K562 (cell line): ENCODE results near the gene REEP2. TPM values are rescaled to one million over a fixed set of nuclear protein-coding genes. Genes with fewer than 3 reads are reported as not detected.

Experiments
- ASH1L ChIP-seq: fragments of 450-650 bp; IDR thresholded peaks from 2 replicates; pipeline ENCODE4 v1.6.1; 2018; ENCODE audit warnings: borderline replicate concordance, mild to moderate bottlenecking, low read depth; ENCODE audit not compliant: partially characterized antibody
- ATF2 ChIP-seq: sonication (generic); formaldehyde crosslinking; IDR thresholded peaks from 2 replicates; pipeline ENCODE4 v1.8.1; 2022; ENCODE audit warnings: missing genetic modification reagents
- ATF7 ChIP-seq: fragments of 450-650 bp; IDR thresholded peaks from 2 replicates; pipeline ENCODE4 v1.7.1; 2014; ENCODE audit warnings: mild to moderate bottlenecking, moderate library complexity
- BRD4 ChIP-seq: fragments of 200-600 bp; sonication (generic); IDR thresholded peaks from 2 replicates; pipeline ENCODE4 v1.6.1; 2017; ENCODE audit warnings: inconsistent platforms
- COPS2 ChIP-seq: fragments of 450-650 bp; conservative IDR thresholded peaks from 2 replicates; pipeline ENCODE4 v1.6.1; 2016; ENCODE audit warnings: mild to moderate bottlenecking, moderate library complexity
- FIP1L1 ChIP-seq: fragments of 200-400 bp; formaldehyde crosslinking; IDR thresholded peaks from 2 replicates; pipeline ENCODE4 v1.6.1; 2018; ENCODE audit warnings: mild to moderate bottlenecking, low read depth, low read length; ENCODE audit not compliant: poor library complexity, severe bottlenecking
- FOXA1 ChIP-seq: fragments of 450-650 bp; IDR thresholded peaks from 2 replicates; pipeline ENCODE4 v1.6.1; 2016; ENCODE audit warnings: mild to moderate bottlenecking, borderline replicate concordance
- HMGN3 ChIP-seq: IDR thresholded peaks from 2 replicates; pipeline ENCODE4 v1.6.1; 2011; ENCODE audit warnings: borderline replicate concordance, low read depth, mild to moderate bottlenecking, mixed read lengths, low read length; ENCODE audit not compliant: insufficient read length; ENCODE audit errors: extremely low read depth
- JUNB ChIP-seq: fragments of 450-650 bp; formaldehyde crosslinking; conservative IDR thresholded peaks from 2 replicates; pipeline ENCODE4 v1.4.0; 2020; ENCODE audit warnings: mild to moderate bottlenecking
- MAX ChIP-seq: sonication (generic); formaldehyde crosslinking; IDR thresholded peaks from 2 replicates; pipeline ENCODE4 v1.9.0; 2022; ENCODE audit warnings: mild to moderate bottlenecking, missing genetic modification reagents
- MCM5 ChIP-seq: fragments of 450-650 bp; IDR thresholded peaks from 2 replicates; pipeline ENCODE4 v1.6.1; 2016; ENCODE audit warnings: low read depth
- MLLT1 ChIP-seq, 2 experiments: fragments of 450-650 bp; IDR thresholded peaks; 2 replicates each; pipeline ENCODE4 v1.6.1; 2016
- NEUROD1 ChIP-seq: fragments of 150-350 bp; IDR thresholded peaks from 2 replicates; pipeline ENCODE4 v1.6.1; 2014; ENCODE audit warnings: borderline replicate concordance, low read length, low read depth; ENCODE audit not compliant: partially characterized antibody
- POLR2A ChIP-seq: fragments of 450-650 bp; conservative IDR thresholded peaks from 2 replicates; pipeline ENCODE4 v1.6.1; 2016
- POLR3A ChIP-seq: IDR thresholded peaks from 2 replicates; pipeline ENCODE4 v1.6.1; 2011; ENCODE audit warnings: borderline replicate concordance, mild to moderate bottlenecking, moderate library complexity; ENCODE audit not compliant: insufficient read length, insufficient read depth; ENCODE audit errors: extremely low read depth
- RBM15 ChIP-seq: fragments of 200-400 bp; formaldehyde crosslinking; IDR thresholded peaks from 2 replicates; pipeline ENCODE4 v1.6.1; 2018; ENCODE audit warnings: mild to moderate bottlenecking, low read length, moderate library complexity; ENCODE audit not compliant: insufficient read depth
- SAFB ChIP-seq: fragments of 200-400 bp; formaldehyde crosslinking; IDR thresholded peaks from 2 replicates; pipeline ENCODE4 v1.6.1; 2017; ENCODE audit warnings: low read depth, low read length, borderline replicate concordance
- SAP30 ChIP-seq: fragments of 200-600 bp; sonication (generic); IDR thresholded peaks from 2 replicates; pipeline ENCODE4 v1.6.1; 2012; ENCODE audit warnings: borderline replicate concordance, low read depth, mild to moderate bottlenecking, moderate library complexity, low read length, control low read depth, inconsistent platforms; ENCODE audit not compliant: insufficient read depth, poor library complexity, severe bottlenecking
- SMAD4 ChIP-seq: fragments of 250-450 bp; sonication (Bioruptor Pico); conservative IDR thresholded peaks from 2 replicates; pipeline ENCODE4 v1.8.0; 2021; ENCODE audit warnings: inconsistent platforms, mild to moderate bottlenecking, moderate library complexity
- SMARCC2 ChIP-seq: fragments of 450-650 bp; IDR thresholded peaks from 2 replicates; pipeline ENCODE4 v1.6.1; 2017; ENCODE audit warnings: antibody characterized with exemption, moderate library complexity, mild to moderate bottlenecking, low read depth
- SPI1 ChIP-seq: IDR thresholded peaks from 2 replicates; pipeline ENCODE4 v1.6.1; 2011; ENCODE audit warnings: low read depth, low read length, control low read depth, borderline replicate concordance
- U2AF1 ChIP-seq: fragments of 200-400 bp; formaldehyde crosslinking; optimal IDR thresholded peaks from 2 replicates; pipeline ENCODE3; 2017; ENCODE audit warnings: mild to moderate bottlenecking, low read depth, low read length, moderate library complexity
- ZNF175 ChIP-seq: fragments of 200-800 bp; sonication (Bioruptor generic); IDR thresholded peaks from 2 replicates; pipeline ENCODE4 v1.6.1; 2016; ENCODE audit warnings: low read depth, mild to moderate bottlenecking, missing genetic modification characterization, missing compliant biosample characterization
- ZNF212 ChIP-seq: fragments of 450-650 bp; formaldehyde crosslinking; IDR thresholded peaks from 2 replicates; pipeline ENCODE4 v1.4.0; 2020; ENCODE audit warnings: mild to moderate bottlenecking
- ZNF217 ChIP-seq: sonication (generic); formaldehyde crosslinking; IDR thresholded peaks from 2 replicates; pipeline ENCODE4 v1.8.0; 2022; ENCODE audit warnings: mild to moderate bottlenecking, missing genetic modification reagents
- ZNF324 ChIP-seq: fragments of 250-450 bp; sonication (Bioruptor Pico); IDR thresholded peaks from 2 replicates; pipeline ENCODE4 v1.4.0; 2020; ENCODE audit warnings: mild to moderate bottlenecking
- ZNF76 ChIP-seq: fragments of 250-450 bp; sonication (Bioruptor Pico); IDR thresholded peaks from 2 replicates; pipeline ENCODE4 v1.4.0; 2020; ENCODE audit warnings: mild to moderate bottlenecking, moderate library complexity, borderline replicate concordance
- ZNF780A ChIP-seq: fragments of 250-450 bp; sonication (Bioruptor Pico); IDR thresholded peaks from 2 replicates; pipeline ENCODE4 v1.5.0; 2021; ENCODE audit warnings: mild to moderate bottlenecking
- polyA plus RNA-seq, 8 experiments: library from polyadenylated mRNA; depleted of rRNA in 4 of 8; stranded (reverse) in 5 of 8; unstranded in 3 of 8; fragments of >200 nt; fragmentation: Nextera tagmentation in 2 of 8; fragmentation: Illumina TruSeq in 1 of 8; extraction: Ambion mirVana in 2 of 8; extraction: Trizol in 1 of 8; gene quantifications; 2 replicates each; pipeline versions ENCODE4 v1.2.1 to v1.2.3, GENCODE V29; 2011 to 2014; ENCODE audit warnings: inconsistent platforms in 1 of 8, missing spikeins in 1 of 8
- total RNA-seq, 7 experiments: library from RNA; depleted of rRNA in 6 of 7; stranded (reverse); fragments of >200 nt in 6 of 7; fragmentation: Illumina TruSeq in 2 of 7; extraction: Trizol in 2 of 7; gene quantifications; 2 replicates each; pipeline versions ENCODE4 v1.2.1 to v1.2.3, GENCODE V29; 2011 to 2021; ENCODE audit warnings: low replicate concordance in 1 of 7

The REEP2 gene
- total and polyA plus RNA-seq, 9 of the 15 experiments (the other 6 are each of a cell fraction or from before 2014, with no cell fraction given): 0.03 to 1.1 (median 0.12) TPM; not detected in 1

- no peak; the same call in 1 of the 2 replicates for TF ChIP-seq ATF7
- TF ChIP-seq ZNF76 (CRISPR knock-in tag): no peak
- TF ChIP-seq ZNF780A (CRISPR knock-in tag): no peak
- no peak for TF ChIP-seq BRD4
- peak; percentile 25 for TF ChIP-seq FIP1L1
- TF ChIP-seq FOXA1: no peak
- no peak for TF ChIP-seq JUNB
- no peak for TF ChIP-seq COPS2
- TF ChIP-seq ASH1L: no peak
- no peak for TF ChIP-seq RBM15
- no peak for TF ChIP-seq SMARCC2
- 0 out of 4 replicates have a peak, but pooled peaks of 1 of the 2 experiments have one; percentile 30 for TF ChIP-seq MLLT1 (IDR thresholded peaks at IDR 0.05)
- no peak for TF ChIP-seq SPI1
- no peak for TF ChIP-seq SAP30
- no peak for TF ChIP-seq ZNF212 (CRISPR knock-in tag)
- TF ChIP-seq MAX (CRISPR knock-in tag): no peak
- TF ChIP-seq ATF2: no peak
- no peak for TF ChIP-seq U2AF1
- no peak for TF ChIP-seq POLR3A
- TF ChIP-seq ZNF324 (CRISPR knock-in tag): no peak
- TF ChIP-seq MCM5: no peak
- no peak for TF ChIP-seq ZNF217
- no peak for TF ChIP-seq SAFB
- peak; percentile 61 for TF ChIP-seq NEUROD1
- TF ChIP-seq ZNF175 (CRISPR knock-in tag): no peak
- TF ChIP-seq SMAD4 (CRISPR knock-in tag): no peak
- peak; percentile 23 for TF ChIP-seq HMGN3
- peak; percentile 83; the same call in 1 of the 2 replicates for TF ChIP-seq POLR2A
Measured at GRCh38 chr5:138468966-138469539, 30.2 kb downstream of the REEP2 start (continued).
